Medulla oblongata (tissue), 1 donor: ENCODE results near the gene NOX5.

Experiments used
- DNase-seq: peaks from one replicate; pipeline ENCODE4 v3.0.0-alpha.2; 2015; ENCODE audit errors: extremely low spot score

NOX5 gene

DNA sequence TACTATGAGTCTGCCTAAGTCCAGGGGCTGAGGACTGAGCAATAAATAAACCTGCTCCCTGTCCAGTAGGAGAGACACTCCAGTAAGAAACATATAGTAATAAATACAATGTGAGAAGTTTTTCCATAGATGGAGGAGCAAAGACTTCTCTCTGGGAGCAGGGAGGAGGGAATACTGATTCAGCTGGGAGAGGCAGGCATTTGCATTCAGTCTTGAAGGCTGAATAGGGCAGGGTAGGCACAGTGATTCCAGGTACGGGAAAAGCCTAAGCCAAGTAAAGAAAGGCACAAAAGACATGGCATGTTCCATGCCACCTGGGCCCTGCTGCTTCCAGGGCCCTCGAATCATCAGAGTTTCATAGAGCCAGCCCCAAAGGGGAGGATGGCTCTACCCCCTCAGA lies 86.3 kb downstream of the NOX5 start:
- DNase-seq = no peak

DNA sequence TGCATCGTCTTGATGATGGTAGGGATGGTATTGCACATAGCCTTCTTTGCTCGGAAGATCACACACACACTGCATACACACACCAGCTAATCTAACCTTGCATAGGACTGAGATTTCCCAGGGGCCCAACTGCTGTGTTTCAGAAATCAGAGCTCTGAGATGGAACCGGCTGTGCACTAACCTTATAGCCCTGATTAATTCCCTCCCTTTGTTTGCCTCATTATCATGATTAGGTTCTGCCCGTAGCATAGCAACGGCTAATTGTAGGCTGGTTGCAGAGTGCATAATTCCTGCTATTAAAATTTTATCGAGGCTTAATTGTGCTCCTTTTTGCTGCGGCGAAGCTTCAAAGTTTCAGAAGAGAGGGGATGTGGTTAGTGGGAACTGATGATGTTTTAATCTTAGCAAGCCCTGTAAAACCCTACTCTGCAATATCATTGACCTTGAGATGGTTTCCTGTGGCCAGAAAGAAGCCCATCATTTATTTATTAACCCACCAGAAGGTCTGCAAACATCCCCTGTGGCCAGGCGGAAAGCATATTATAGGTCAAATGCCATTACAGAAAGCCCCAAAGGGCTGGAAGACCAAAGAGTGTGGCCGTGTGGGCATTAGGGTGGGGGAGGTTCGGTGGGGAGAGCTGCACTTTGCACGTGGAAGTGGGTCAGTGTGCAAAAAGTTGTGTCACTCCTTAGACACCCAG lies 89.7 kb downstream of the NOX5 start:
- no peak for DNase-seq

GRCh38 chr15:69105451-69105985 lies 91.0 kb downstream of the NOX5 start:
- DNase-seq = no peak

GRCh38 chr15:69107025-69107620 lies 92.6 kb downstream of the NOX5 start:
- DNase-seq = no peak
